Activated CD8-positive, alpha-beta T cell treated with anti-CD3 and anti-CD28 coated beads, Interleukin-2, amount 10 ng/mL, durations not matched to agents 7 days and 5 days (primary cell): Measurements from ENCODE around the gene PFKFB2. TPM values are rescaled to one million over a fixed set of nuclear protein-coding genes. Genes with fewer than 3 reads are reported as not detected.

Source experiments
- ATAC-seq: fragments of 150-1000 bp; cut with Tn5 transposase; one replicate; pipeline ENCODE4 v1.10.0; 2021; ENCODE audit warnings: moderate library complexity
- CTCF ChIA-PET: fragments of 350-600 bp; sonication (Branson Sonifier 250); formaldehyde crosslinking; loops from one replicate; lab custom pipeline; 2021; ENCODE audit warnings: antibody characterized with exemption; lab: Charles Lee
- POLR2A ChIA-PET: fragments of 350-600 bp; sonication (Branson Sonifier 250); formaldehyde crosslinking; loops from one replicate; lab custom pipeline; 2021; ENCODE audit warnings: antibody characterized with exemption; lab: Charles Lee
- DNase-seq: peaks from one replicate; pipeline ENCODE4 v3.0.0-alpha.2; 2020
- H3K27ac Mint-ChIP-seq: one replicate; pipeline ENCODE4 v1.8.0; 2021; ENCODE audit warnings: mild to moderate bottlenecking, mixed read lengths
- H3K27me3 Mint-ChIP-seq: one replicate; pipeline ENCODE4 v1.8.0; 2021; ENCODE audit warnings: low read depth, mixed read lengths
- H3K36me3 Mint-ChIP-seq: one replicate; pipeline ENCODE4 v1.8.0; 2021; ENCODE audit warnings: low read depth, mixed read lengths
- H3K4me1 Mint-ChIP-seq: one replicate; pipeline ENCODE4 v1.8.0; 2021; ENCODE audit warnings: low read depth, mixed read lengths
- H3K4me3 Mint-ChIP-seq: one replicate; pipeline ENCODE4 v1.8.0; 2021; ENCODE audit warnings: mild to moderate bottlenecking, mixed read lengths
- H3K9me3 Mint-ChIP-seq: one replicate; pipeline ENCODE4 v1.8.0; 2022; ENCODE audit warnings: mixed read lengths; ENCODE audit not compliant: insufficient read depth
- total RNA-seq, 2 experiments: library from RNA; stranded (reverse); gene quantifications; one replicate each; pipeline ENCODE4 v1.2.3, GENCODE V29; 2021

The PFKFB2 gene
- total RNA-seq, 2 experiments from 2014 or later = 5.0 to 6.6 TPM

DNA sequence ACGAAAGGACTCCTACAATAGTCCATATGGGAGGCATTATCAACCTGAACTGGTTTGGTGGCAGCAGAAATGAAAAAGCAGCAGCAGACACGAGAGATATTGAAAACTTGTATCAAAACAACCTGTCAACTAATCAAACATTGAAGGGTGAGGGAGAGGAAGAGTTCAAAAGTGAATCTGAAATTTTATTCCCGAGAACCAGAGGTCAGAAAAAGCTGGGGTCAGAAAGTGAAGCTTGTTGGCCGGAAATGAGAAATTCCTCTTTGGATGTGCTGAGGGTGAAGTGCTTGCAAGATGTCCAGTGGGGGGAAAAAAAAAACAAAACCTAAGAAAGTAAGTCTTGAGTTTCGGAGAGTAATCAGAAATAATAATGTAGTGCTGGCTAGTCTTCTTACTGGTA, 49.1 kb downstream of the PFKFB2 start:
- DNase-seq (no peak), ATAC-seq (no peak)
- Mint-ChIP-seq H3K27ac (no peak overlapping the region), H3K27me3 (peaks cover 14% of the 10 kb centered on the region), H3K9me3 (no peaks in the 10 kb centered on the region), H3K4me3 (no peak overlapping the region), H3K4me1 (peaks cover 17% of the 10 kb centered on the region), H3K36me3 (peaks cover 12% of the 10 kb centered on the region)
- ChIA-PET POLR2A (no interaction called here), CTCF (no interaction called here)

DNA sequence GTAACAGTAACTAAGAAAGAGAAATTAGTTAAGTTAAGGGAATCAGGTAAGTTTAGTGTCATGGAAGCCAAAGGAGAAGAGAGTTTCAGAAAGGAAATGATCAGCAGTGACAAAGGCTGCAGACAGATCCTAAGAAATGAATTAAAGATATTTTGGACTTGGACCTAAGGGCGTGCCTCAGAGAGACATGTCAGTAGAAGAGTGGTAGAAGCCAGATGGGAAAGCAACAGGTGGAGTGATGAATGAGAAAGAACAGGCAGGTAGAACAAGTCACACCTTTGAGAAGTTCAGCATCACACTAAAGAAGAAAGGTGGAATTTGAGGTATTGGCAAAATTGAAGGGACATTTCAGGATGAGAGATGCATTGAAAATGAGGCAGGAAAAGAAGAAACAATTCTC, 49.6 kb downstream of the PFKFB2 start:
- H3K27ac Mint-ChIP-seq = no peak overlapping the region
- DNase-seq = no peak
- peaks cover 11% of the 10 kb centered on the region for H3K36me3 Mint-ChIP-seq
- ATAC-seq = no peak
- ChIA-PET POLR2A (no interaction called here), CTCF (no interaction called here)
- H3K27me3 Mint-ChIP-seq = peaks cover 14% of the 10 kb centered on the region
- no peak overlapping the region for H3K4me3 Mint-ChIP-seq
- peaks cover 14% of the 10 kb centered on the region for H3K4me1 Mint-ChIP-seq
- no peaks in the 10 kb centered on the region for H3K9me3 Mint-ChIP-seq

DNA sequence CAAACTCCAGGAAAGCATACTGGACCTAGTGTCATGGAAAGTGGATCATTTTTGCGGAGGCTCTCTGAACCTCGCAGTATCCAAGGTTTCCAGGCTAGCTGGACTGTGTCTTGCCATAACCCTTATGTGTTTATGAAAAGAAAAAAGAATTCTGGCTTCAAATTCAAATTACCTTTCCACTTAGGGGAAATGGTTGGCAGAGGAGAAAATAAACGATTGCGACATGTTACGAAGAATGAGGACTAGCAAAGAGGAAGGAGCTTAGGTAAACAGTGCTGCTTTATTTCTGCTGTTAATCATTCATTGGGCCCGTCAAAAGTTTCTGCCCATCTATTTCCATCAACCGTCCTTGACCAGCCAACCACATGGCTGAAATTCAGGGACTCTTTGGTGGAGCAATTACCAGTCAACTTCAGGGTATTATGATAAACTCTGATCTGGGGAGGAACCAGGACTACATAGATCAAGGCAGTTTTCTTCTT, 50.9 kb downstream of the PFKFB2 start, which contains the start of gene C4BPA:
Gene C4BPA (plus strand): TSS at position 342 of the 482 bp plus-strand sequence. CDS start 8,793 bp downstream, outside the sequence.
- Mint-ChIP-seq H3K4me3 (no peak within 1 kb of the TSS), H3K27me3 (peaks cover 17% of the 10 kb centered on the region), H3K27ac (no peak within 1 kb of the TSS), H3K36me3 (peaks cover 5% of the 10 kb centered on the region), H3K4me1 (peaks cover 8% of the 10 kb centered on the region), H3K9me3 (no peaks in the 10 kb centered on the region)
- CTCF ChIA-PET = interaction anchor here (1.5 to 1.6 kb wide), 2 partner anchors 19 to 396 kb away, joined by 5 to 9 read pairs; no protein-coding TSS in a partner anchor
- ATAC-seq = no peak
- POLR2A ChIA-PET = no interaction called here
- DNase-seq = no peak

DNA sequence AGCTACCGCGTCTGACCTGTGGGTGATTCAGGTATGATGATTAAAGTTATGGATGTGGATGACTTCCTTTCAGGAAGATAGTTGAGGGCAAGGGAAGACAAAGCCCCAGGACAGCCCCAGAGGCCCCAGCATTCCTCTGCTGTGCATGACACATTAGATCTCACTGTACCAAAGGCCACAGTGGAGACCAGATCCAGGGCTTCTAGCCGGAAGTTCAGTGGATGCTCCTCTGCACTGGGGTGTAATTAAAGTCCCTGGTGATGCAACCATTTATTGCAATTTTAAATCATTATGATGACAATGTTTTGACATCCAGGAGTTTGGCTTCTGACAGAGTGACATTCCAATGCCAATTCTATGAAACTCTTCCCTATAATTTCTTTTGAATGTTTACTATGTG, 55.9 kb downstream of the PFKFB2 start:
- no peak overlapping the region for H3K4me3 Mint-ChIP-seq
- no peaks in the 10 kb centered on the region for H3K36me3 Mint-ChIP-seq
- DNase-seq = no peak
- H3K4me1 Mint-ChIP-seq = peaks cover 8% of the 10 kb centered on the region
- no peak for ATAC-seq
- ChIA-PET CTCF (no interaction called here), POLR2A (no interaction called here)
- no peaks in the 10 kb centered on the region for H3K9me3 Mint-ChIP-seq
- H3K27me3 Mint-ChIP-seq = peaks cover 19% of the 10 kb centered on the region
- H3K27ac Mint-ChIP-seq = no peak overlapping the region

DNA sequence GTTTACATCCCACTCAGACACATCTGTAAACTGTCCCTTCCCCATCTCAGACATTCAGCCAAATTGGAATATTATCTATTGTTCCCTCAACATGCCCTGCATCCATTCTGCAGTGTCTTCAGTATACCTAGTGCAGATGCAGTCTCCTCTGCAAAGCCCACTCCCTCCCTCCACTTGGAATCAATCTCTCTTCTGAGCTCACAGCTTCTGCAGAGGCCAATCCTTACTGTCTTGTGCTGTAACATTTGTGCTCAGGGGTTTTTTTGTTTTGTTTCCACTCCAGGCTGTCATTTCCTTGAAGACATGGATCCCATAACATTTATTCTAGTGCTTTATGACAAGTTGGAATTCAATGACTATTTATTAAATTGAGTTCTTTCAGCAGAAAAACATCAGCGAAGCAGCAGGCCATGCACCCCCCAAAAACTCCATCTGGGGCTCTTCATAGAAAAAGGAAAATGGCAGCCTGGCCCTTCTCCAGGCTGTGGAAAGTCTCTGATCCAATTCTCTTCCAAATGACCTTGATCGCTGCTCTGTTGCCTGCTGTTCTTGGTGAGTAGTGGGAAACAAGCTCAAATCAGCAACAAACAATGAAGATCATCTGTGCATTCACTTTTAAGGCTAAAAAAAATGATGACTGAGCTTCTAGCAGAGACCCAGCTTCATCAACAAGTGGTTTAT, 59.7 kb downstream of the PFKFB2 start:
- Mint-ChIP-seq H3K27me3 (peaks cover 18% of the 10 kb centered on the region), H3K4me3 (no peak overlapping the region), H3K9me3 (no peaks in the 10 kb centered on the region), H3K4me1 (no peaks in the 10 kb centered on the region), H3K27ac (no peak overlapping the region), H3K36me3 (no peaks in the 10 kb centered on the region)
- ATAC-seq (no peak), DNase-seq (no peak)
- CTCF ChIA-PET = no interaction called here
- POLR2A ChIA-PET = no interaction called here

DNA sequence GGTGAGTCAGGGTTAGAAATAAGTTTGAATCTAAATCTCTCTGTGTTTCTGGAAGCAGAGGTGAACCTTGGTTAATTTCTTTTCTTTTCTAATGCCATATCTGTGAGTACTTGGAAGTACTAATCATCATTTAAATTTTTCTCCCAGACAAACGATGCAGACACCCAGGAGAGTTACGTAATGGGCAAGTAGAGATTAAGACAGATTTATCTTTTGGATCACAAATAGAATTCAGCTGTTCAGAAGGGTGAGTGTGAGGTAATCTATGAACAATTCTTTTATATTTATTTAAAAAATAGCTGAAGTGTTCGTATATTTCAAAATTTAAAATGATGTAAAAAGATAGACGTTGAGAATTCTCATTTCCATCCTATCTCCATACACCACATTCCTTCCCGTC, 62.2 kb downstream of the PFKFB2 start:
- ATAC-seq = no peak
- H3K4me1 Mint-ChIP-seq = no peaks in the 10 kb centered on the region
- CTCF ChIA-PET = no interaction called here
- H3K9me3 Mint-ChIP-seq = no peaks in the 10 kb centered on the region
- H3K27ac Mint-ChIP-seq = no peak overlapping the region
- H3K4me3 Mint-ChIP-seq = no peak overlapping the region
- H3K36me3 Mint-ChIP-seq = no peaks in the 10 kb centered on the region
- POLR2A ChIA-PET = no interaction called here
- no peak for DNase-seq
- peaks cover 13% of the 10 kb centered on the region for H3K27me3 Mint-ChIP-seq

DNA sequence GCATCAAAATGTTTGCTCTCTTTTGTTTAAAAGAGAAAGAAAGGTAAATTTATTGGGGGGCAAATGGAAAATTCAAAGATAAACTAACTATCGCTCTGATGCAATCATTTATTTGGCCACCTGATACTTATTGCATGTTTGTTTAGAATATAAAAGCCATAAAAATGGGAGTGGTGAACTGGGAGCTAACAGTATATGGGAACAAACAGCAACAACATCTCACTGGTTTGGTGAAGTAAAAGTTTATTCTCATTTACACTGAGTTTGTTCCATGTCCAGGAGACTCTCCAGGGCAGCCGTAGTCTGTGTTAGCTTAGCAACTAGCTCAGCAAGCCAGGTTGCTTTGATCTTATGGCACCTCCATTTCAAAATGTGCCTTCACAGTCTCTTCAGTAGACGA, 71.3 kb downstream of the PFKFB2 start:
- no peaks in the 10 kb centered on the region for H3K4me1 Mint-ChIP-seq
- peaks cover 13% of the 10 kb centered on the region for H3K9me3 Mint-ChIP-seq
- H3K27ac Mint-ChIP-seq = no peak overlapping the region
- ChIA-PET CTCF (interaction anchor here (1.1 kb wide), 1 partner anchor 28 kb away, joined by 3 read pairs; no protein-coding TSS in a partner anchor), POLR2A (no interaction called here)
- no peak for ATAC-seq
- H3K36me3 Mint-ChIP-seq = peaks cover 8% of the 10 kb centered on the region
- peaks cover 4% of the 10 kb centered on the region for H3K27me3 Mint-ChIP-seq
- H3K4me3 Mint-ChIP-seq = no peak overlapping the region
- no peak for DNase-seq

DNA sequence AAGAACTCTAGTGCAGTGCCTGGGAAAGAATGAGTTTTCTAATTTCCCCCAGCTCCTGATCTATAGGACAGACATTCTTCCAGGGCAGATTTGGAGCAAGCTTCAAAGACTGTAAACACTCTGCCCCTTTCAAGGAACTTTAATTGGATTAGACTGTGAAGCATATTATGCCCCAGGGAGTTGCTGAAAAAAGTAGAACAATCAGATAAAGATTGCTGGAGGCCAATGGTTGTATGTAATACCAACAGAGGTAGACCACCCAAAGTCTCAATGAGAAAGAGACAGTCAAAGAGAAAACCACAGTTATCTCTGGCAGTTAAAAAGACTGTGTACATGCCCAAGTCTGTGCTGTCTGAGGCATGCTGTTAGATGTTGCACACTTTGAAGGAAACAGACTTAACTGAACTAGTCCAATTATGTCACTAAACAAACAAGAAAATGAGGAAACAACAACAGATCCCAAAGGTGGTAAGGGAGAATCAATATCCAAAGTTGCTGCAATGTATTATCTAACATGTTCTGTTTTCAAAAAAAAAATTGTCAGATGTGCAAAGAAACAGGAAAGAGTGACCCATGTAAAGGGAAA, 75.4 kb downstream of the PFKFB2 start:
- Mint-ChIP-seq H3K27ac (no peak overlapping the region), H3K36me3 (peaks cover 8% of the 10 kb centered on the region), H3K9me3 (peaks cover 13% of the 10 kb centered on the region), H3K4me1 (no peaks in the 10 kb centered on the region), H3K27me3 (peaks cover 4% of the 10 kb centered on the region), H3K4me3 (no peak overlapping the region)
- ATAC-seq (no peak), DNase-seq (no peak)
- ChIA-PET CTCF (interaction anchor here (1.3 kb wide), 1 partner anchor 44 kb away, joined by 4 read pairs; no protein-coding TSS in a partner anchor), POLR2A (no interaction called here)

DNA sequence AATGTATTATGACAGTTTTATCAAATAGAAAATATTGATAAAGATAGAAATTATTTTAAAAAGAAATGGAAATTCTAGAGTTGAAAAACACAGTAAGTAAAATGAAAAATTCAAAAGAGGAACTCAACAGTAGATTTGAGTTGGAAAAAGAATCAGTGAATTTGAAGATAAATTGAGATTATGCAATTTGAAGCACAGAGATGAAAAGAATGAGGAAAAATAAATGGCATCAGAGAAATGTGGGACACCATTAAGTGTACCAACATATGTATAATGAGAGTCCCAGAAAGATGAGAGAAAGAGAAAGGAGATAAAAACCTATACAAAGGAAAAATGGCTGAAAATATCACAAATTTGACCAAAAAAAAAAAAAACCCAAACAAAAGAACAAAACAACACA, 76.0 kb downstream of the PFKFB2 start:
- H3K4me1 Mint-ChIP-seq = no peaks in the 10 kb centered on the region
- peaks cover 13% of the 10 kb centered on the region for H3K9me3 Mint-ChIP-seq
- no peak overlapping the region for H3K27ac Mint-ChIP-seq
- no peak for DNase-seq
- H3K4me3 Mint-ChIP-seq = no peak overlapping the region
- H3K36me3 Mint-ChIP-seq = peaks cover 8% of the 10 kb centered on the region
- POLR2A ChIA-PET = no interaction called here
- CTCF ChIA-PET = interaction anchor here (1.3 kb wide), 1 partner anchor 45 kb away, joined by 4 read pairs; no protein-coding TSS in a partner anchor
- ATAC-seq = no peak
- peaks cover 4% of the 10 kb centered on the region for H3K27me3 Mint-ChIP-seq

Other genes starting within 250 kb of the PFKFB2 start
- gene IL20, start 187.7 kb upstream of the PFKFB2 start, total RNA-seq = not detected
- not detected for gene IL24, start 155.8 kb upstream of the PFKFB2 start, total RNA-seq
- gene FCMR, start 131.3 kb upstream of the PFKFB2 start, total RNA-seq = 10 to 100 TPM; 51.5 to 56.8 TPM
- gene PIGR, start 106.8 kb upstream of the PFKFB2 start, total RNA-seq = not detected
- gene FCAMR, start 82.8 kb upstream of the PFKFB2 start, total RNA-seq = not detected
- not detected for gene C1orf116, start 20.5 kb upstream of the PFKFB2 start, total RNA-seq
- 1 to 10 TPM; 7.7 to 8.7 TPM for gene YOD1, start 2.1 kb upstream of the PFKFB2 start, total RNA-seq
- gene C4BPB, start 35.6 kb downstream of the PFKFB2 start, total RNA-seq = 1 to 10 TPM; 1.7 to 3.2 TPM
- gene C4BPA, start 51.0 kb downstream of the PFKFB2 start, total RNA-seq = not detected